GM12878 (cell line): ENCODE measurements around the gene ZBTB4. TPM values are rescaled to one million over a fixed set of nuclear protein-coding genes. Genes with fewer than 3 reads are reported as not detected.

Source experiments
- BHLHE40 ChIP-seq, 2 experiments: fragments of 450-650 bp in 1 of 2; IDR thresholded peaks; 2 replicates each; pipeline ENCODE4 v1.6.1; 2011 to 2017; ENCODE audit warnings: low read depth in 2 of 2, borderline replicate concordance in 1 of 2, improper control_type of control experiment in 1 of 2, low read length in 1 of 2, mild to moderate bottlenecking in 1 of 2
- CHD4 ChIP-seq: fragments of 200-600 bp; sonication (generic); IDR thresholded peaks from 2 replicates; pipeline ENCODE4 v1.6.1; 2016; ENCODE audit warnings: mild to moderate bottlenecking
- DPF2 ChIP-seq: fragments of 450-650 bp; IDR thresholded peaks from 2 replicates; pipeline ENCODE4 v1.6.1; 2017; ENCODE audit warnings: mild to moderate bottlenecking
- EED ChIP-seq: sonication (generic); IDR thresholded peaks from 2 replicates; pipeline ENCODE4 v1.6.1; 2016; ENCODE audit warnings: antibody characterized with exemption, low read depth
- ESRRA ChIP-seq: IDR thresholded peaks from 2 replicates; pipeline ENCODE4 v1.6.1; 2012; ENCODE audit warnings: mild to moderate bottlenecking, low read length, improper control_type of control experiment
- FOXM1 ChIP-seq: IDR thresholded peaks from 2 replicates; pipeline ENCODE4 v1.6.1; 2012; ENCODE audit warnings: low read depth, mild to moderate bottlenecking, inconsistent platforms, low read length, moderate library complexity
- HCFC1 ChIP-seq: fragments of 150-350 bp; IDR thresholded peaks from 2 replicates; pipeline ENCODE4 v1.6.1; 2014; ENCODE audit warnings: low read length
- IKZF2 ChIP-seq, 2 experiments: fragments of 450-650 bp; IDR thresholded peaks; 2 replicates each; pipeline ENCODE4 v1.6.1; 2017; ENCODE audit warnings: mild to moderate bottlenecking in 2 of 2, moderate library complexity in 2 of 2
- PML ChIP-seq: IDR thresholded peaks from 2 replicates; pipeline ENCODE4 v1.6.1; 2012; ENCODE audit warnings: low read length, inconsistent platforms
- POLR2AphosphoS5 ChIP-seq: IDR thresholded peaks from 2 replicates; pipeline ENCODE4 v1.6.1; 2011; ENCODE audit warnings: mild to moderate bottlenecking, low read length, inconsistent platforms
- RAD21 ChIP-seq: IDR thresholded peaks from 2 replicates; pipeline ENCODE4 v1.6.1; 2011; ENCODE audit warnings: mild to moderate bottlenecking, low read depth, low read length, moderate library complexity; ENCODE audit not compliant: insufficient read depth
- RB1 ChIP-seq: fragments of 450-650 bp; formaldehyde crosslinking; IDR thresholded peaks from 2 replicates; pipeline ENCODE4 v1.6.1; 2017; ENCODE audit warnings: mild to moderate bottlenecking, borderline replicate concordance
- RCOR1 ChIP-seq: conservative IDR thresholded peaks from 2 replicates; pipeline ENCODE4 v1.6.1; 2012; ENCODE audit warnings: low read depth, low read length, improper control_type of control experiment
- SP1 ChIP-seq: IDR thresholded peaks from one replicate; pipeline ENCODE4 v1.6.1; 2011; ENCODE audit warnings: low read depth, low read length
- SREBF2 ChIP-seq: IDR thresholded peaks from 2 replicates; pipeline ENCODE4 v1.6.1; 2012; ENCODE audit warnings: mild to moderate bottlenecking, low read length
- SUZ12 ChIP-seq: fragments of 200-600 bp; sonication (generic); IDR thresholded peaks from one replicate; pipeline ENCODE4 v1.6.1; 2018; ENCODE audit warnings: antibody characterized with exemption, mild to moderate bottlenecking; ENCODE audit not compliant: unreplicated experiment
- ZNF217 ChIP-seq: fragments of 450-650 bp; IDR thresholded peaks from 2 replicates; pipeline ENCODE4 v1.6.1; 2017; ENCODE audit warnings: antibody characterized with exemption, mild to moderate bottlenecking
- polyA plus RNA-seq, 11 experiments: library from polyadenylated mRNA; depleted of rRNA in 4 of 11; unstranded in 6 of 11; stranded (reverse) in 5 of 11; fragments of >200 nt; fragmentation: Nextera tagmentation in 4 of 11; fragmentation: Illumina TruSeq in 1 of 11; extraction: Ambion mirVana in 4 of 11; extraction: Trizol in 1 of 11; gene quantifications; 1 replicate in 1 of 11; 2 replicates in 10 of 11; pipeline versions ENCODE4 v1.2.1 to v1.2.3, GENCODE V29; 2011 to 2016; ENCODE audit warnings: inconsistent platforms in 2 of 11, missing spikeins in 2 of 11, low read depth in 1 of 11
- total RNA-seq, 4 experiments: library from RNA; depleted of rRNA in 3 of 4; stranded (reverse); fragments of >200 nt in 3 of 4; fragmentation: Illumina TruSeq in 1 of 4; extraction: Trizol in 1 of 4; gene quantifications; 2 replicates each; pipeline versions ENCODE4 v1.2.1 to v1.2.3, GENCODE V29; 2013 to 2021
- TF ChIP-seq, protein P1 (sequence below): fragments of 450-650 bp; IDR thresholded peaks from 2 replicates; pipeline ENCODE4 v1.6.1; 2018; ENCODE audit warnings: mild to moderate bottlenecking, low read depth, moderate library complexity; ENCODE audit not compliant: partially characterized antibody
- TF ChIP-seq, protein P2 (sequence below): fragments of 450-650 bp; IDR thresholded peaks from 2 replicates; pipeline ENCODE4 v1.6.1; 2016; ENCODE audit warnings: mild to moderate bottlenecking
- TF ChIP-seq, protein P3 (sequence below): IDR thresholded peaks from 2 replicates; pipeline ENCODE4 v1.6.1; 2012; ENCODE audit warnings: low read depth, low read length, improper control_type of control experiment
- TF ChIP-seq, protein P4 (sequence below): IDR thresholded peaks from 2 replicates; pipeline ENCODE4 v1.6.1; 2012; ENCODE audit warnings: improper control_type of control experiment, low read depth, low read length; ENCODE audit not compliant: insufficient replicate concordance

Gene ZBTB4
- total and polyA plus RNA-seq, 10 of the 15 experiments (the other 5 are each of a cell fraction or from before 2014, with no cell fraction given), result 2.0 to 14.9 (median 6.9) TPM

DNA sequence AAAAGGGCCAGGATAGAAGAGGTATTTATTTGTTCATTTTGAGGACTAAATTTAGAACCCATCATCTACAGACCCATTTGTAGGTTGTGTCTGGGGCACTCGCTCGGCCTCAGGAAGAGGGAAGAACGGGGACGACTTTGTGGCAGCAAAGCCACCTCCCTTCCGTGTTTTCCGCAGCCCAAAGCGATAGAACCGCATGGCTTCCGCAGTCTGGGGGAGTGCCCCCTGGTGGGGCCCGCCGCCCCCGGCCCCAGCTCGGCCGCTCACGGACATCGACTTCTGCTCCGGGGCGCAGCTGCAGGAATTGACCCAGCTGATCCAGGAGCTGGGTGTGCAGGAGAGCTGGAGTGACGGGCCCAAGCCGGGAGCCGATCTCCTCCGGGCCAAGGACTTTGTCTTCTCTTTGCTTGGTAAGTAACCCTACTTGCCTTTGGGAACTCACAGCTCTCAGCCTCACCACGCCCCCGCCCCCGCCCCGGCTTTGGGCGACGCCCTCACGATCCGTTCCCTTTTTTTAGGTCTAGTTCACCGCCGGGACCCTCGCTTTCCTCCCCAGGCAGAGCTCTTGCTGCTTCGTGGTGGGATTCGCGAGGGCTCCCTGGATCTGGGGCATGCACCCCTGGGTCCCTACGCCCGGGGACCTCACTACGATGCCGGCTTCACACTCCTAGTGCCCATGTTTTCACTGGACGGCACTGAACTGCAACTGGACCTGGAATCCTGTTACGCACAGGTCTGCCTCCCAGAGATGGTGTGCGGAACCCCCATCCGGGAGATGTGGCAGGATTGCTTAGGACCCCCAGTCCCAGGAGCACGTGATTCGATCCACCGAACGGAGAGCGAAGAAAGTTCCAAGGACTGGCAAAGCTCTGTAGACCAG lies 43.5 kb downstream of the ZBTB4 start (continued):
- TF ChIP-seq, protein P1, sequence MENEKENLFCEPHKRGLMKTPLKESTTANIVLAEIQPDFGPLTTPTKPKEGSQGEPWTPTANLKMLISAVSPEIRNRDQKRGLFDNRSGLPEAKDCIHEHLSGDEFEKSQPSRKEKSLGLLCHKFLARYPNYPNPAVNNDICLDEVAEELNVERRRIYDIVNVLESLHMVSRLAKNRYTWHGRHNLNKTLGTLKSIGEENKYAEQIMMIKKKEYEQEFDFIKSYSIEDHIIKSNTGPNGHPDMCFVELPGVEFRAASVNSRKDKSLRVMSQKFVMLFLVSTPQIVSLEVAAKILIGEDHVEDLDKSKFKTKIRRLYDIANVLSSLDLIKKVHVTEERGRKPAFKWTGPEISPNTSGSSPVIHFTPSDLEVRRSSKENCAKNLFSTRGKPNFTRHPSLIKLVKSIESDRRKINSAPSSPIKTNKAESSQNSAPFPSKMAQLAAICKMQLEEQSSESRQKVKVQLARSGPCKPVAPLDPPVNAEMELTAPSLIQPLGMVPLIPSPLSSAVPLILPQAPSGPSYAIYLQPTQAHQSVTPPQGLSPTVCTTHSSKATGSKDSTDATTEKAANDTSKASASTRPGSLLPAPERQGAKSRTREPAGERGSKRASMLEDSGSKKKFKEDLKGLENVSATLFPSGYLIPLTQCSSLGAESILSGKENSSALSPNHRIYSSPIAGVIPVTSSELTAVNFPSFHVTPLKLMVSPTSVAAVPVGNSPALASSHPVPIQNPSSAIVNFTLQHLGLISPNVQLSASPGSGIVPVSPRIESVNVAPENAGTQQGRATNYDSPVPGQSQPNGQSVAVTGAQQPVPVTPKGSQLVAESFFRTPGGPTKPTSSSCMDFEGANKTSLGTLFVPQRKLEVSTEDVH, result no peak
- TF ChIP-seq, protein P2, sequence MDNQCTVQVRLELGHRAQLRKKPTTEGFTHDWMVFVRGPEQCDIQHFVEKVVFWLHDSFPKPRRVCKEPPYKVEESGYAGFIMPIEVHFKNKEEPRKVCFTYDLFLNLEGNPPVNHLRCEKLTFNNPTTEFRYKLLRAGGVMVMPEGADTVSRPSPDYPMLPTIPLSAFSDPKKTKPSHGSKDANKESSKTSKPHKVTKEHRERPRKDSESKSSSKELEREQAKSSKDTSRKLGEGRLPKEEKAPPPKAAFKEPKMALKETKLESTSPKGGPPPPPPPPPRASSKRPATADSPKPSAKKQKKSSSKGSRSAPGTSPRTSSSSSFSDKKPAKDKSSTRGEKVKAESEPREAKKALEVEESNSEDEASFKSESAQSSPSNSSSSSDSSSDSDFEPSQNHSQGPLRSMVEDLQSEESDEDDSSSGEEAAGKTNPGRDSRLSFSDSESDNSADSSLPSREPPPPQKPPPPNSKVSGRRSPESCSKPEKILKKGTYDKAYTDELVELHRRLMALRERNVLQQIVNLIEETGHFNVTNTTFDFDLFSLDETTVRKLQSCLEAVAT, result peak; percentile 65
- TF ChIP-seq RCOR1 (no peak), FOXM1 (no peak), CHD4 (no peak), RB1 (no peak), SREBF2 (no peak), EED (0 out of 2 replicates have a peak, but pooled peaks have one; percentile 19), POLR2AphosphoS5 (peak; percentile 39; the same call in 1 of the 2 replicates), BHLHE40 (IDR thresholded peaks at IDR 0.05; ENCODE audit: borderline replicate concordance in 1 of 2, low read depth in 2 of 2, low read length in 1 of 2) (no peak), DPF2 (0 out of 2 replicates have a peak, but pooled peaks have one; percentile 28), SP1 (no peak), RAD21 (no peak), PML (0 out of 2 replicates have a peak, but pooled peaks have one; percentile 22), HCFC1 (peak; percentile 27; the same call in 1 of the 2 replicates), SUZ12 (no peak), ZNF217 (no peak), ESRRA (no peak), IKZF2 (IDR thresholded peaks at IDR 0.05) (0 out of 4 replicates have a peak, but pooled peaks have one; percentile 21 to 46)
- TF ChIP-seq, protein P3, sequence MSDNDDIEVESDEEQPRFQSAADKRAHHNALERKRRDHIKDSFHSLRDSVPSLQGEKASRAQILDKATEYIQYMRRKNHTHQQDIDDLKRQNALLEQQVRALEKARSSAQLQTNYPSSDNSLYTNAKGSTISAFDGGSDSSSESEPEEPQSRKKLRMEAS, result no peak; the same call in 1 of the 2 replicates
- TF ChIP-seq, protein P4, sequence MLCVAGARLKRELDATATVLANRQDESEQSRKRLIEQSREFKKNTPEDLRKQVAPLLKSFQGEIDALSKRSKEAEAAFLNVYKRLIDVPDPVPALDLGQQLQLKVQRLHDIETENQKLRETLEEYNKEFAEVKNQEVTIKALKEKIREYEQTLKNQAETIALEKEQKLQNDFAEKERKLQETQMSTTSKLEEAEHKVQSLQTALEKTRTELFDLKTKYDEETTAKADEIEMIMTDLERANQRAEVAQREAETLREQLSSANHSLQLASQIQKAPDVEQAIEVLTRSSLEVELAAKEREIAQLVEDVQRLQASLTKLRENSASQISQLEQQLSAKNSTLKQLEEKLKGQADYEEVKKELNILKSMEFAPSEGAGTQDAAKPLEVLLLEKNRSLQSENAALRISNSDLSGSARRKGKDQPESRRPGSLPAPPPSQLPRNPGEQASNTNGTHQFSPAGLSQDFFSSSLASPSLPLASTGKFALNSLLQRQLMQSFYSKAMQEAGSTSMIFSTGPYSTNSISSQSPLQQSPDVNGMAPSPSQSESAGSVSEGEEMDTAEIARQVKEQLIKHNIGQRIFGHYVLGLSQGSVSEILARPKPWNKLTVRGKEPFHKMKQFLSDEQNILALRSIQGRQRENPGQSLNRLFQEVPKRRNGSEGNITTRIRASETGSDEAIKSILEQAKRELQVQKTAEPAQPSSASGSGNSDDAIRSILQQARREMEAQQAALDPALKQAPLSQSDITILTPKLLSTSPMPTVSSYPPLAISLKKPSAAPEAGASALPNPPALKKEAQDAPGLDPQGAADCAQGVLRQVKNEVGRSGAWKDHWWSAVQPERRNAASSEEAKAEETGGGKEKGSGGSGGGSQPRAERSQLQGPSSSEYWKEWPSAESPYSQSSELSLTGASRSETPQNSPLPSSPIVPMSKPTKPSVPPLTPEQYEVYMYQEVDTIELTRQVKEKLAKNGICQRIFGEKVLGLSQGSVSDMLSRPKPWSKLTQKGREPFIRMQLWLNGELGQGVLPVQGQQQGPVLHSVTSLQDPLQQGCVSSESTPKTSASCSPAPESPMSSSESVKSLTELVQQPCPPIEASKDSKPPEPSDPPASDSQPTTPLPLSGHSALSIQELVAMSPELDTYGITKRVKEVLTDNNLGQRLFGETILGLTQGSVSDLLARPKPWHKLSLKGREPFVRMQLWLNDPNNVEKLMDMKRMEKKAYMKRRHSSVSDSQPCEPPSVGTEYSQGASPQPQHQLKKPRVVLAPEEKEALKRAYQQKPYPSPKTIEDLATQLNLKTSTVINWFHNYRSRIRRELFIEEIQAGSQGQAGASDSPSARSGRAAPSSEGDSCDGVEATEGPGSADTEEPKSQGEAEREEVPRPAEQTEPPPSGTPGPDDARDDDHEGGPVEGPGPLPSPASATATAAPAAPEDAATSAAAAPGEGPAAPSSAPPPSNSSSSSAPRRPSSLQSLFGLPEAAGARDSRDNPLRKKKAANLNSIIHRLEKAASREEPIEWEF, result no peak
